KMS-11 (cell line): ENCODE data around the gene MMP11.

ENCODE experiments used
- H2AFZ ChIP-seq: fragments of 200-600 bp; sonication (generic); 2 replicates; pipeline ENCODE4 v1.6.1; 2016; ENCODE audit warnings: antibody characterized with exemption, mixed run types, low read depth
- H3K27ac ChIP-seq: fragments of 200-600 bp; sonication (generic); 2 replicates; pipeline ENCODE4 v1.6.1; 2016; ENCODE audit warnings: mild to moderate bottlenecking, mixed run types
- H3K27me3 ChIP-seq: fragments of 200-600 bp; sonication (generic); 2 replicates; pipeline ENCODE4 v1.6.1; 2017; ENCODE audit warnings: mild to moderate bottlenecking, low read depth, mixed run types, moderate library complexity; ENCODE audit not compliant: insufficient read depth
- H3K36me3 ChIP-seq: fragments of 200-600 bp; sonication (generic); 2 replicates; pipeline ENCODE4 v1.6.1; 2017; ENCODE audit warnings: mild to moderate bottlenecking, mixed run types; ENCODE audit not compliant: insufficient read depth
- H3K4me1 ChIP-seq: fragments of 200-600 bp; sonication (generic); 2 replicates; pipeline ENCODE4 v1.6.1; 2016; ENCODE audit warnings: mild to moderate bottlenecking, low read depth, mixed run types; ENCODE audit not compliant: poor library complexity, severe bottlenecking
- H3K4me2 ChIP-seq: fragments of 200-600 bp; sonication (generic); 2 replicates; pipeline ENCODE4 v1.7.0; 2016; ENCODE audit warnings: mild to moderate bottlenecking, mixed run types
- H3K4me3 ChIP-seq: fragments of 200-600 bp; sonication (generic); IDR thresholded peaks from 2 replicates; pipeline ENCODE4 v1.6.1; 2017; ENCODE audit warnings: low read depth, low read length, mixed read lengths; ENCODE audit not compliant: insufficient read depth
- H3K79me2 ChIP-seq: fragments of 200-600 bp; sonication (generic); 2 replicates; pipeline ENCODE4 v1.6.1; 2016; ENCODE audit warnings: low read depth, mixed run types; ENCODE audit not compliant: insufficient read depth
- H3K9ac ChIP-seq: fragments of 200-600 bp; sonication (generic); 2 replicates; pipeline ENCODE4 v1.6.1; 2016; ENCODE audit warnings: mild to moderate bottlenecking, mixed run types
- H4K20me1 ChIP-seq: fragments of 200-600 bp; sonication (generic); 2 replicates; pipeline ENCODE4 v1.6.1; 2016; ENCODE audit warnings: mild to moderate bottlenecking, mixed run types; ENCODE audit not compliant: insufficient read depth
- TF ChIP-seq, protein P1 (sequence below): fragments of 200-600 bp; sonication (generic); conservative IDR thresholded peaks from 2 replicates; pipeline ENCODE4 v1.6.1; 2017; ENCODE audit warnings: low read depth, mild to moderate bottlenecking, antibody characterized with exemption, low read length, moderate library complexity, mixed read lengths

The MMP11 gene

GRCh38 chr22:23789121-23789520 lies 16.5 kb downstream of the MMP11 start:
- H3K4me2 ChIP-seq, result peak overlapping the region; percentile 97
- no peak overlapping the region for H3K4me3 ChIP-seq
- TF ChIP-seq, protein P1, sequence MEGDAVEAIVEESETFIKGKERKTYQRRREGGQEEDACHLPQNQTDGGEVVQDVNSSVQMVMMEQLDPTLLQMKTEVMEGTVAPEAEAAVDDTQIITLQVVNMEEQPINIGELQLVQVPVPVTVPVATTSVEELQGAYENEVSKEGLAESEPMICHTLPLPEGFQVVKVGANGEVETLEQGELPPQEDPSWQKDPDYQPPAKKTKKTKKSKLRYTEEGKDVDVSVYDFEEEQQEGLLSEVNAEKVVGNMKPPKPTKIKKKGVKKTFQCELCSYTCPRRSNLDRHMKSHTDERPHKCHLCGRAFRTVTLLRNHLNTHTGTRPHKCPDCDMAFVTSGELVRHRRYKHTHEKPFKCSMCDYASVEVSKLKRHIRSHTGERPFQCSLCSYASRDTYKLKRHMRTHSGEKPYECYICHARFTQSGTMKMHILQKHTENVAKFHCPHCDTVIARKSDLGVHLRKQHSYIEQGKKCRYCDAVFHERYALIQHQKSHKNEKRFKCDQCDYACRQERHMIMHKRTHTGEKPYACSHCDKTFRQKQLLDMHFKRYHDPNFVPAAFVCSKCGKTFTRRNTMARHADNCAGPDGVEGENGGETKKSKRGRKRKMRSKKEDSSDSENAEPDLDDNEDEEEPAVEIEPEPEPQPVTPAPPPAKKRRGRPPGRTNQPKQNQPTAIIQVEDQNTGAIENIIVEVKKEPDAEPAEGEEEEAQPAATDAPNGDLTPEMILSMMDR, result no peak
- peaks cover 21% of the 10 kb centered on the region for H4K20me1 ChIP-seq
- H3K9ac ChIP-seq, result no peak overlapping the region
- no peak overlapping the region for H2AFZ ChIP-seq
- peaks cover 48% of the 10 kb centered on the region for H3K4me1 ChIP-seq
- no peaks in the 10 kb centered on the region for H3K27me3 ChIP-seq
- peaks cover 2% of the 10 kb centered on the region; the same call in 1 of the 2 replicates for H3K36me3 ChIP-seq
- H3K79me2 ChIP-seq, result peaks cover 52% of the 10 kb centered on the region
- no peak overlapping the region for H3K27ac ChIP-seq

DNA sequence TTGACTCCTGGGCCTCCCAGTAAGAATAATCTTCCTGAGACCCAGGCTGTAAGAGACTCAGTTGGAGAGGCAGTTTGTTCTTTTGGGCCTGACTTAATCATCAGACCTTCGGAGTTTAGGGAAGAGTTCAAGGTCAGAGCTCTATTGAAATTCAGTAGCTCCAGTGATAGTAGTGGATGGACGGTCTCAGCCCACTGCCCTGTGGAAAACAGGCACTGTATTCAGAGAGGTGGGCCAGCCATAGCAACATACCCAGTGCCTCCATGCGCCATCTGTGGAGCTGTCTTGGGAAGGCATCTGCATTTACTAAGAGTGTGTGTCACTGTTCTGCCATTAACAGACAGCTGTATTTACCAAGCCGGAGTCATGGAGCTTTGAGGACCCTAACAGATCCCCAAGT lies 17.0 kb downstream of the MMP11 start:
- Histone ChIP-seq H2AFZ (no peak overlapping the region), H3K27ac (no peak overlapping the region), H3K79me2 (peaks cover 52% of the 10 kb centered on the region), H3K27me3 (no peaks in the 10 kb centered on the region), H3K9ac (no peak overlapping the region), H3K4me3 (no peak overlapping the region), H3K36me3 (peaks cover 3% of the 10 kb centered on the region; the same call in 1 of the 2 replicates), H4K20me1 (peaks cover 21% of the 10 kb centered on the region), H3K4me1 (peaks cover 43% of the 10 kb centered on the region), H3K4me2 (no peak overlapping the region)
- TF ChIP-seq, protein P1, result no peak

- no peak overlapping the region for H3K4me3 ChIP-seq
- H3K27me3 ChIP-seq, result no peaks in the 10 kb centered on the region
- TF ChIP-seq, protein P1, result no peak
- H3K36me3 ChIP-seq, result peaks cover 3% of the 10 kb centered on the region; the same call in 1 of the 2 replicates
- no peak overlapping the region for H3K9ac ChIP-seq
- H3K4me2 ChIP-seq, result no peak overlapping the region
- no peak overlapping the region for H3K27ac ChIP-seq
- peaks cover 21% of the 10 kb centered on the region for H4K20me1 ChIP-seq
- H3K79me2 ChIP-seq, result peaks cover 52% of the 10 kb centered on the region
- no peak overlapping the region for H2AFZ ChIP-seq
- H3K4me1 ChIP-seq, result peaks cover 34% of the 10 kb centered on the region
Observed at GRCh38 chr22:23790819-23791737, 18.4 kb downstream of the MMP11 start.

DNA sequence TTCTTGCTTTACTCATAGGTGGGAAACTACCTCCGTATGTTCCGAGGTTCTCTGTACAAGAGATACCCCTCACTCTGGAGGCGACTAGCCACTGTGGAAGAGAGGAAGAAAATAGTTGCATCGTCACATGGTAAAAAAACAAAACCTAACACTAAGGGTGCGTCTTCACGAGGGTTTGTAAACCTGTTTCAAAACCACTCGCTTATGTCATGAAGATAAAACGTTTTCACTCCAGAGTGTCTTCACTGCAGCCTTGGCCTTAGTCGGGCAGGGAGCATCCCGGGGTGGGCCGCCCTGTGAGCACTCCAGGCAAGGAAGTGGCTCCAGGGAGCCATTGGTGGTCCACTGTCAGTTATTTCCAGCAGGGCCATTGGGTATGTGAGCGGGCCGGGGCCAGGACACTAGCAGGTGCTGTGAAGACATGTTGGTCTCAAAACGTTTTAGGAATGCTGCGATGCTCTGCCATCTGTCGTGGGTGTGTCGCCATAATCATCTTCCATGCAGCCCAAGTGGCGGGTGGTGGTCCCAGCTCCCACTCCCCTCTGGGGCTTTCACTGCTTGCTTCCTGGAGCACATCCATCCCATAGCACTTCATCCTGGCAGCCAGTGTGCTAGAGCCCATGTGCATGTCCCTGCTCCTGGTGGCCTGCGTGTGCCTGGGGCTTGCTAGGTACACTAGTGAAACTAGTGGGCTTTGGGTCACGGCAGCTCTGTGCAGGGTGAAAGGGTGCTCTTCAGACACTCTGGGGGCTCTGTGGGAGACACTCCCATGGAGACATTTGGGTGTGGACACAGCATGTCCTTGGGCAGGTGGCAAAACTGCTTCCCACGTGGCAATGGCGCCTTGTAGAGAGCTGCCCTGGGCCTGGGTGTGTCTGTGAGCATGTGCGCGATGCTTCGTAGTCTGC lies 19.3 kb downstream of the MMP11 start:
- peaks cover 52% of the 10 kb centered on the region for H3K79me2 ChIP-seq
- H2AFZ ChIP-seq, result no peak overlapping the region
- no peak overlapping the region for H3K9ac ChIP-seq
- H3K4me2 ChIP-seq, result no peak overlapping the region
- no peaks in the 10 kb centered on the region for H3K27me3 ChIP-seq
- peaks cover 3% of the 10 kb centered on the region; the same call in 1 of the 2 replicates for H3K36me3 ChIP-seq
- H3K27ac ChIP-seq, result no peak overlapping the region
- peaks cover 21% of the 10 kb centered on the region for H4K20me1 ChIP-seq
- peaks cover 29% of the 10 kb centered on the region for H3K4me1 ChIP-seq
- no peak overlapping the region for H3K4me3 ChIP-seq
- TF ChIP-seq, protein P1, result no peak
